Measurements from ENCODE around the gene RRAS2. TPM values are rescaled to one million over a fixed set of nuclear protein-coding genes. Genes with fewer than 3 reads are reported as not detected.
"Not testable (repeated sequence)": the region's sequence is repeated elsewhere in the genome, so short reads cannot be mapped to it uniquely, and the experiment has no call there.

The RRAS2 gene
- total RNA-seq: 45.5 and 46.6 TPM in 2 replicates
- long read RNA-seq, partial matches to known transcripts: 0 of 6 reads
- long read RNA-seq, other reads (novel, unspliced or antisense): 3 of 6 reads

- peaks cover 14% of the 10 kb centered on the region for H3K4me1 Mint-ChIP-seq (ENCODE audit: low read depth)
- H3K27ac Mint-ChIP-seq: peak within 1 kb of the TSS; percentile 100
- TF ChIP-seq CTCF (IDR thresholded peaks at IDR 0.05; ENCODE audit: unreplicated experiment): peak; percentile 22
- DNase-seq (ENCODE audit: low spot score, unreplicated experiment): peak; percentile 66
- H3K4me3 Mint-ChIP-seq (ENCODE audit: low read depth): peak within 1 kb of the TSS; percentile 96
- no peaks in the 10 kb centered on the region for H3K9me3 Mint-ChIP-seq (ENCODE audit: low read depth)
- H3K27me3 Mint-ChIP-seq: peaks cover 17% of the 10 kb centered on the region
- H3K36me3 Mint-ChIP-seq (ENCODE audit: insufficient read depth): no peaks in the 10 kb centered on the region
Observed at GRCh38 chr11:14358729-14359439, at the start of gene RRAS2. RRAS2 (minus strand) TSS chr11:14359183; CDS start chr11:14358870, 313 bp downstream.

GRCh38 chr11:14408612-14409011 lies 49.6 kb upstream of the RRAS2 start:
- Mint-ChIP-seq H3K4me1 (ENCODE audit: low read depth) (no peaks in the 10 kb centered on the region), H3K27me3 (peaks cover 13% of the 10 kb centered on the region), H3K4me3 (ENCODE audit: low read depth) (no peak overlapping the region), H3K36me3 (ENCODE audit: insufficient read depth) (no peaks in the 10 kb centered on the region), H3K9me3 (ENCODE audit: low read depth) (no peaks in the 10 kb centered on the region), H3K27ac (no peak overlapping the region)
- no peak for TF ChIP-seq CTCF (IDR thresholded peaks at IDR 0.05; ENCODE audit: unreplicated experiment)
- DNase-seq (ENCODE audit: low spot score, unreplicated experiment): no peak

- H3K27ac Mint-ChIP-seq; H3K4me3 Mint-ChIP-seq (ENCODE audit: low read depth): not testable (repeated sequence)
Observed at GRCh38 chr11:14406116-14406515, 47.1 kb upstream of the RRAS2 start.

GRCh38 chr11:14403528-14403927 lies 44.5 kb upstream of the RRAS2 start:
- DNase-seq (ENCODE audit: low spot score, unreplicated experiment); H3K36me3 Mint-ChIP-seq (ENCODE audit: insufficient read depth); H3K27ac Mint-ChIP-seq; H3K4me3 Mint-ChIP-seq (ENCODE audit: low read depth); H3K9me3 Mint-ChIP-seq (ENCODE audit: low read depth); H3K4me1 Mint-ChIP-seq (ENCODE audit: low read depth): not testable (repeated sequence)
- H3K27me3 Mint-ChIP-seq: peaks cover 17% of the 10 kb centered on the region

More at GRCh38 chr11:14406116-14406515, 47.1 kb upstream of the RRAS2 start:
- H3K9me3 Mint-ChIP-seq (ENCODE audit: low read depth); H3K4me1 Mint-ChIP-seq (ENCODE audit: low read depth); H3K36me3 Mint-ChIP-seq (ENCODE audit: insufficient read depth); DNase-seq (ENCODE audit: low spot score, unreplicated experiment): not testable (repeated sequence)
- peaks cover 13% of the 10 kb centered on the region for H3K27me3 Mint-ChIP-seq

GRCh38 chr11:14399087-14399486 lies 40.1 kb upstream of the RRAS2 start:
- H3K4me1 Mint-ChIP-seq (ENCODE audit: low read depth): no peaks in the 10 kb centered on the region
- H3K27me3 Mint-ChIP-seq: peaks cover 13% of the 10 kb centered on the region
- H3K36me3 Mint-ChIP-seq (ENCODE audit: insufficient read depth): no peaks in the 10 kb centered on the region

GRCh38 chr11:14396273-14396672 lies 37.3 kb upstream of the RRAS2 start:
- H3K4me3 Mint-ChIP-seq (ENCODE audit: low read depth): no peak overlapping the region
- peaks cover 9% of the 10 kb centered on the region for H3K27me3 Mint-ChIP-seq
- no peaks in the 10 kb centered on the region for H3K4me1 Mint-ChIP-seq (ENCODE audit: low read depth)
- H3K27ac Mint-ChIP-seq: no peak overlapping the region
- DNase-seq (ENCODE audit: low spot score, unreplicated experiment): no peak
- H3K36me3 Mint-ChIP-seq (ENCODE audit: insufficient read depth): no peaks in the 10 kb centered on the region
- no peak for TF ChIP-seq CTCF (IDR thresholded peaks at IDR 0.05; ENCODE audit: unreplicated experiment)
- no peaks in the 10 kb centered on the region for H3K9me3 Mint-ChIP-seq (ENCODE audit: low read depth)

More at GRCh38 chr11:14399087-14399486, 40.1 kb upstream of the RRAS2 start:
- H3K9me3 Mint-ChIP-seq (ENCODE audit: low read depth): no peaks in the 10 kb centered on the region
- TF ChIP-seq CTCF (IDR thresholded peaks at IDR 0.05; ENCODE audit: unreplicated experiment): no peak
- H3K27ac Mint-ChIP-seq: no peak overlapping the region
- no peak for DNase-seq (ENCODE audit: low spot score, unreplicated experiment)
- no peak overlapping the region for H3K4me3 Mint-ChIP-seq (ENCODE audit: low read depth)
